Stimulated activated effector memory CD8-positive, alpha-beta T cell treated with anti-CD3 and anti-CD28 coated beads, Interleukin-12 subunit alpha, Interleukin-12 subunit beta, amount 100 ng/mL, for 72 hours (primary cell): ENCODE results near the gene TTC24.

ENCODE experiments used
- ATAC-seq: fragments of 150-1000 bp; cut with Tn5 transposase; 2 replicates; pipeline ENCODE4 v1.10.0; 2021
- DNase-seq, 2 donors: peaks; one replicate each; pipeline ENCODE4 v3.0.0; 2021 to 2022; ENCODE audit warnings: low spot score in 2 of 2
- H3K27ac Mint-ChIP-seq: one replicate; pipeline ENCODE4 v1.8.0; 2022; ENCODE audit warnings: mild to moderate bottlenecking, mixed read lengths
- H3K36me3 Mint-ChIP-seq: one replicate; pipeline ENCODE4 v1.8.0; 2022; ENCODE audit warnings: mild to moderate bottlenecking, mixed read lengths
- H3K4me1 Mint-ChIP-seq: one replicate; pipeline ENCODE4 v1.8.0; 2022; ENCODE audit warnings: mixed read lengths
- H3K4me3 Mint-ChIP-seq: one replicate; pipeline ENCODE4 v1.8.0; 2022; ENCODE audit warnings: mild to moderate bottlenecking, mixed read lengths
- H3K9me3 Mint-ChIP-seq: one replicate; pipeline ENCODE4 v1.8.0; 2022; ENCODE audit warnings: mixed read lengths

Gene TTC24

GRCh38 chr1:156579472-156579871, at the start of gene TTC24:
TTC24 (plus strand) TSS chr1:156579723; CDS start chr1:156581365, 1,642 bp downstream.
- Mint-ChIP-seq H3K9me3 (no peaks in the 10 kb centered on the region), H3K4me1 (peaks cover 27% of the 10 kb centered on the region), H3K4me3 (no peak within 1 kb of the TSS), H3K27ac (no peak within 1 kb of the TSS), H3K36me3 (no peaks in the 10 kb centered on the region)
- ATAC-seq: no peak
- DNase-seq: no peak

DNA sequence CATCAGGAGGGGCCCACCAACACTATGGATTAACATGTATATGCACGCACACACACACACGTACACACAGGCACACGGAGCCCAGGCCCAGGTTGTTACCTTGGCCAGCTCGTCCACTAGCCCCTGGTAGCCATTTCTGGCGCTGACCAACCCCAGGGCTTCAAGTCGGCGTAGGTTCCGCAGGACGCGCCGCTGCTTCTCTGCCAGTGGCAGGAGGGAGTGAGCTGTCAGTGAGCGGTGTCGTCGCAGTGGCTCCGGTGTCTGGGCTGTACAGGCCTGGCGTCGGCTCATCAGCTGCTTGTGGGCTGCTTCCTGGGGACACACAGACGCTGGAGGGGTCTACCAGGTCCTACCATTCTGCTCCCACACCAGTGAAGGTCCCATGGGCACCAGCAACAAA, 49.5 kb upstream of the TTC24 start:
- ATAC-seq: no peak
- H3K4me1 Mint-ChIP-seq: peaks cover 29% of the 10 kb centered on the region
- no peak overlapping the region for H3K27ac Mint-ChIP-seq
- no peaks in the 10 kb centered on the region for H3K36me3 Mint-ChIP-seq
- DNase-seq: no peak
- no peaks in the 10 kb centered on the region for H3K9me3 Mint-ChIP-seq
- no peak overlapping the region for H3K4me3 Mint-ChIP-seq

DNA sequence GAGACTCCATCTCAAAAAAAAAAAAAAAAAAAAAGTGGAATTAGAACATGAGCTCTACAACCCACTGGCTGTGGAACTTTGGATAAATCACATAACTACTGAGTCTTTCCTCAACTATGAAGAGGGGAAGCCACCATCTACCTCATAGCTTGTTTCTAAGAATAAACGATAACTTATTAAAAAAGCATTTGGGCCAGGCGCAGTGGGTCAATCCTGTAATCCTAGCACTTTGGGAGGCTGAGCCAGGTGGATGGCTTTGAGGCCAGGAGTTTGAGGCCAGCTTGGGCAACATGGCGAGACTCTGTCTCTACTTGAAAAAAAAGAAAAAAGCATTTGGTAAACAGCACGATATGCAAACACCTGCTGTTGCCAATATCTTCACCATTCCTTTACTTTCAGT, 47.1 kb upstream of the TTC24 start:
- no peak for ATAC-seq

GRCh38 chr1:156533568-156534220, 45.8 kb upstream of the TTC24 start:
- Mint-ChIP-seq H3K4me1 (peaks cover 2% of the 10 kb centered on the region), H3K36me3 (no peaks in the 10 kb centered on the region), H3K27ac (peak overlapping the region; percentile 54), H3K4me3 (no peak overlapping the region), H3K9me3 (no peaks in the 10 kb centered on the region)
- DNase-seq (no peak), ATAC-seq (no peak)

More for the DNA sequence above, 47.1 kb upstream of the TTC24 start:
- DNase-seq: no peak
- Mint-ChIP-seq H3K27ac (no peak overlapping the region), H3K36me3 (no peaks in the 10 kb centered on the region), H3K4me1 (peaks cover 14% of the 10 kb centered on the region), H3K4me3 (no peak overlapping the region), H3K9me3 (no peaks in the 10 kb centered on the region)

- no peak for DNase-seq
- Mint-ChIP-seq H3K36me3 (no peaks in the 10 kb centered on the region), H3K27ac (no peak overlapping the region), H3K4me3 (no peak overlapping the region), H3K4me1 (peaks cover 7% of the 10 kb centered on the region), H3K9me3 (no peaks in the 10 kb centered on the region)
- ATAC-seq: no peak
These were observed 45.0 kb upstream of the TTC24 start for GRCh38 chr1:156534424-156535060.

GRCh38 chr1:156537027-156537426, 42.5 kb upstream of the TTC24 start:
- no peak for DNase-seq
- H3K9me3 Mint-ChIP-seq: no peaks in the 10 kb centered on the region

GRCh38 chr1:156538711-156539440, 40.6 kb upstream of the TTC24 start:
- ATAC-seq (no peak), DNase-seq (no peak)
- Mint-ChIP-seq H3K4me1 (peaks cover 7% of the 10 kb centered on the region), H3K9me3 (no peaks in the 10 kb centered on the region), H3K27ac (no peak overlapping the region), H3K36me3 (no peaks in the 10 kb centered on the region), H3K4me3 (no peak overlapping the region)

More at GRCh38 chr1:156537027-156537426, 42.5 kb upstream of the TTC24 start:
- no peaks in the 10 kb centered on the region for H3K36me3 Mint-ChIP-seq
- H3K4me3 Mint-ChIP-seq: no peak overlapping the region
- no peak overlapping the region for H3K27ac Mint-ChIP-seq
- H3K4me1 Mint-ChIP-seq: peaks cover 7% of the 10 kb centered on the region
- ATAC-seq: no peak

DNA sequence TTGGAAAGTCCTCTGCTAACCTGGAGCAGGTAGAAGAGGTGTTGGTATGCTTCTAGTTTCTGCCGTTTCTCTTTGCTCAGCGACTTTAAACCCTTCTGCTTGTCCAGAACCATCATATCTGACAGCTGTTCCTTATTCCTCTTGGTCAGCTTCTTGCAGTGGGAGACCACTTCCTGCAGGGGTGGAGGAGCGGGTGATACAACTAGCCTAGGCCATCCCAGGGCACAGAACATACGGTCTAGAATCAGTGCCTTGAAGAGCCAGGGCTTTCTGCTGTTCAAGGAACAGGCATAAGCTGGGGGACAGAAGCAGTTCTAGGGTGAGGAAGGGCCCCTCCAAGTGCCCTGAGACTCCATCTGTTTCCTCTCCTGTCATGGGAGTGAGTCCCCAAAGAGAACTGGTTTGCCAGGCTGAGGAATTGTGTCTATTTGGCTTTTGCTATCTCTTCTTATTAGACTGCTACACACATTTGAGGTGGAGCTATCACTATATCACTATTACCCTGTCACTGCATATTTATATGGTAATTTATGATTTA, 39.6 kb upstream of the TTC24 start:
- Mint-ChIP-seq H3K4me3 (no peak overlapping the region), H3K4me1 (peaks cover 7% of the 10 kb centered on the region), H3K9me3 (no peaks in the 10 kb centered on the region), H3K27ac (no peak overlapping the region), H3K36me3 (no peaks in the 10 kb centered on the region)
- ATAC-seq: no peak
- no peak for DNase-seq

- H3K9me3 Mint-ChIP-seq: no peaks in the 10 kb centered on the region
- no peaks in the 10 kb centered on the region for H3K36me3 Mint-ChIP-seq
- peaks cover 7% of the 10 kb centered on the region for H3K4me1 Mint-ChIP-seq
- no peak overlapping the region for H3K4me3 Mint-ChIP-seq
- DNase-seq (no peak), ATAC-seq (no peak)
- H3K27ac Mint-ChIP-seq: peak overlapping the region; percentile 10
These were observed 38.6 kb upstream of the TTC24 start for GRCh38 chr1:156540955-156541354.

DNA sequence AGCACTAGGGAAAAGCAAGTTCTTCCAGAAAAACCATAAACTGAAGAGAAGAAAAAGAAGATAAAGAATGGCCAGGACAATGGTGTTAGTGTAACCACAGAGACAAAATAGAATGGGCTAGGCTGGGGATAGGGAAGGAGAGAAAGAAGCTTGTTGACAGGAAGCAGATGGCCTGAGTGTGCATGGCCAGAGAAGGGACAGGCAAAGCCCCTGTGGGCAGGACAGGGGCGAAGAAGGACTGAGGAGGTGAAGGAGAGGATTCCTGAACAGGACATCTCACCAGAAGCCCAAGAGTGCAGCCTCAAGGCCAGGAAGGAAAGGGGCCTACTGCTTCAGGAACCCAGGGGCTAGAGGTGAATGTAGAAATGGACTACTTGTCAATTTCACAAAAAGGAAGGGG, 36.5 kb upstream of the TTC24 start:
- H3K27ac Mint-ChIP-seq: peak overlapping the region; percentile 10
- H3K9me3 Mint-ChIP-seq: no peaks in the 10 kb centered on the region
- DNase-seq: no peak
- ATAC-seq: no peak
- H3K4me1 Mint-ChIP-seq: peaks cover 7% of the 10 kb centered on the region
- no peak overlapping the region for H3K4me3 Mint-ChIP-seq
- no peaks in the 10 kb centered on the region for H3K36me3 Mint-ChIP-seq

GRCh38 chr1:156544592-156545102, 34.9 kb upstream of the TTC24 start:
- no peak for ATAC-seq
- no peak for DNase-seq
- H3K36me3 Mint-ChIP-seq: no peaks in the 10 kb centered on the region

DNA sequence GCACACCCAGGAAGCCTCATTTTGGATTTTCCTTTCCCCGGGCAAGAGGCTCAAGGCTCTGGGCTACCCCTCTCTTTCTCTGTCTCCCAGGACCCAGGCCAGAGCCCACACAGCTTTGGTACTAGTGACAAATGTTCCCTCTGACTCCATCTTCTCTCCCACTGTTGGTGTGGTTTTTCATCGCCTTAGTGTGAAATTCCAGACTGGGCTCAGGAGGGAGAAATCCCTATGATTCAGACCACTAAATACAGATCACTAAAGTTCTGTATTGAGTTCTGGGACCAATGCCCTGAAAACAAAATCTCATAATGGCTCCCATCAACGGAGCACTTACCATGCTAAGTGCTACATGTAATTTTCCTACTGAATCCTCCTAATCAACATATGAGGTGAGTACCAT, 33.3 kb upstream of the TTC24 start:
- no peak for ATAC-seq
- Mint-ChIP-seq H3K9me3 (no peaks in the 10 kb centered on the region), H3K36me3 (no peaks in the 10 kb centered on the region), H3K4me1 (no peaks in the 10 kb centered on the region), H3K27ac (peak overlapping the region; percentile 63), H3K4me3 (no peak overlapping the region)
- no peak for DNase-seq

More at GRCh38 chr1:156544592-156545102, 34.9 kb upstream of the TTC24 start:
- Mint-ChIP-seq H3K4me1 (no peaks in the 10 kb centered on the region), H3K27ac (peak overlapping the region; percentile 10), H3K4me3 (no peak overlapping the region), H3K9me3 (no peaks in the 10 kb centered on the region)

GRCh38 chr1:156547434-156547833, 32.1 kb upstream of the TTC24 start:
- Mint-ChIP-seq H3K4me1 (peaks cover 5% of the 10 kb centered on the region), H3K36me3 (no peaks in the 10 kb centered on the region), H3K27ac (no peak overlapping the region), H3K4me3 (no peak overlapping the region), H3K9me3 (no peaks in the 10 kb centered on the region)
- no peak for ATAC-seq
- DNase-seq: no peak

DNA sequence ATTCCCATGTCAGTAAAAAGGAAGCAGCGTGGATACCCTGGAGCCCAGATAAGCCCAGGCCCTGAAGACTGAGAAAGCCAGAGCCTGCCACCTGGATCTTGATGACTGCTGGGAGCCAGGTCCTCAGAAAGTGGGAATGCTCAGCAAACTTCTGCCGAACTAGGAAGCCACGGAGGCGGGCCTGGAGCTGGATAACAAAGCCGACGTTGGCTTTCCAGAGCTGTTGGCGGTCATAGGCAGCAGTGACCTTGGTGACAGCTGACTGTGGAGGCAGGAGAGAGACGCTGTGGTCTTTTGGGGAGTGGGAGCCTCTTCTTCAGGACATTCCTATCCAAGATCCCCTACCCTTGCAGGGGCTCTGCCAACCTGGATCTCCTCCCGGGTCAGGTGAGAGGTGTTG, 31.5 kb upstream of the TTC24 start:
- DNase-seq (no peak), ATAC-seq (no peak)
- H3K4me3 Mint-ChIP-seq: no peak overlapping the region
- peaks cover 6% of the 10 kb centered on the region for H3K4me1 Mint-ChIP-seq
- no peaks in the 10 kb centered on the region for H3K9me3 Mint-ChIP-seq
- no peak overlapping the region for H3K27ac Mint-ChIP-seq
- H3K36me3 Mint-ChIP-seq: no peaks in the 10 kb centered on the region

GRCh38 chr1:156549390-156549789, 30.1 kb upstream of the TTC24 start:
- H3K9me3 Mint-ChIP-seq: no peaks in the 10 kb centered on the region
- H3K4me3 Mint-ChIP-seq: no peak overlapping the region
- peaks cover 11% of the 10 kb centered on the region for H3K4me1 Mint-ChIP-seq
- no peak for ATAC-seq
- H3K36me3 Mint-ChIP-seq: no peaks in the 10 kb centered on the region
- H3K27ac Mint-ChIP-seq: no peak overlapping the region
- DNase-seq: no peak
